Measurements from ENCODE around the gene ARHGEF28. TPM values are rescaled to one million over a fixed set of nuclear protein-coding genes. Genes with fewer than 3 reads are reported as not detected.

The ARHGEF28 gene
- polyA plus RNA-seq, 3 donors = not detected

DNA sequence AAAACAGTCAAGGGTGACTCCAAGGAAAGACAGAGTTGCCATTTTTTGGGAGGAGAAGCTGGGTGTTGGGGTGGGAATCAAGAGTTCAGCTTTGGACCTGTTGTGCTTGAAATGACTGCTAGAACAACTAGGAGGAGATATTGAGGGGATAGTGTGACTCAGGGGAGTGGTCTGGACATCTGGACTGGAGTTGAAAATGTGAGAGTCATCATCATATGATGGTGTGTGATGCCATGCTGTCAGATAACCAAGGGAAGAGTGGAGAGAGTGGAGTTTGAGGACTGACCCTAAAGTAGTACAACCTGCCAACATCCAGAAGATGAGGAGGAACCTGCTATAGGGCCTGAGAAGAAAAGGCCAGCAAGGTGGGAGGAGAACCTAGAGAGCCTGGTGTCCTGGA, 199.7 kb downstream of the ARHGEF28 start:
- H4K20me1 ChIP-seq (ENCODE audit: insufficient read depth, low read length) = no peaks in the 10 kb centered on the region
- H3K27me3 ChIP-seq (ENCODE audit: control insufficient read depth in 2 of 2, insufficient read depth in 2 of 2, low read length in 2 of 2) = no peaks in the 10 kb centered on the region
- no peak for TF ChIP-seq CTCF (IDR thresholded peaks at IDR 0.05)
- no peaks in the 10 kb centered on the region for H3K36me3 Mint-ChIP-seq
- H3K9ac ChIP-seq (ENCODE audit: insufficient read depth, low read length, poor library complexity, severe bottlenecking) = no peak overlapping the region
- no peak overlapping the region for H3K27ac ChIP-seq (ENCODE audit: low read depth in 1 of 2, low read length in 2 of 2)
- peaks cover 0 to 8% (median 0%) of the 10 kb centered on the region in 7 donors for H3K9me3 Mint-ChIP-seq
- H3K4me1 ChIP-seq (ENCODE audit: control insufficient read depth in 1 of 2, insufficient read depth in 2 of 2, low read length in 2 of 2) = no peaks in the 10 kb centered on the region
- no peak overlapping the region for H3K4me3 Mint-ChIP-seq
- H3K4me2 ChIP-seq (replicated peaks; ENCODE audit: extremely low read depth, low read length, poor library complexity, severe bottlenecking) = no peak overlapping the region
- no peaks in the 10 kb centered on the region for H3K79me2 ChIP-seq (ENCODE audit: insufficient read depth, low read length)
- no peak overlapping the region for H3K4me3 ChIP-seq (replicated peaks in 1 of 3; ENCODE audit: low read depth in 2 of 3, low read length in 3 of 3)
- H3K36me3 ChIP-seq (replicated peaks in 1 of 2; ENCODE audit: control insufficient read depth in 1 of 2, insufficient read depth in 2 of 2, low read length in 2 of 2) = no peaks in the 10 kb centered on the region
- H3K27me3 Mint-ChIP-seq (ENCODE audit: low read depth in 3 of 3) = peaks cover 2 to 5% (median 3%) of the 10 kb centered on the region in 3 donors
- DNase-seq = no peak
- peaks cover 2% of the 10 kb centered on the region for H3K4me1 Mint-ChIP-seq
- no peak overlapping the region for H2AFZ ChIP-seq (ENCODE audit: insufficient read depth, low read depth, low read length, poor library complexity, severe bottlenecking)
- H3K27ac Mint-ChIP-seq = no peak overlapping the region
- intact Hi-C loops (cut with micrococcal nuclease) = no loop called here
- H3K9me3 ChIP-seq (replicated peaks in 1 of 2; ENCODE audit: control insufficient read depth in 1 of 2, insufficient read depth in 1 of 2, low read length in 2 of 2) = no peaks in the 10 kb centered on the region

DNA sequence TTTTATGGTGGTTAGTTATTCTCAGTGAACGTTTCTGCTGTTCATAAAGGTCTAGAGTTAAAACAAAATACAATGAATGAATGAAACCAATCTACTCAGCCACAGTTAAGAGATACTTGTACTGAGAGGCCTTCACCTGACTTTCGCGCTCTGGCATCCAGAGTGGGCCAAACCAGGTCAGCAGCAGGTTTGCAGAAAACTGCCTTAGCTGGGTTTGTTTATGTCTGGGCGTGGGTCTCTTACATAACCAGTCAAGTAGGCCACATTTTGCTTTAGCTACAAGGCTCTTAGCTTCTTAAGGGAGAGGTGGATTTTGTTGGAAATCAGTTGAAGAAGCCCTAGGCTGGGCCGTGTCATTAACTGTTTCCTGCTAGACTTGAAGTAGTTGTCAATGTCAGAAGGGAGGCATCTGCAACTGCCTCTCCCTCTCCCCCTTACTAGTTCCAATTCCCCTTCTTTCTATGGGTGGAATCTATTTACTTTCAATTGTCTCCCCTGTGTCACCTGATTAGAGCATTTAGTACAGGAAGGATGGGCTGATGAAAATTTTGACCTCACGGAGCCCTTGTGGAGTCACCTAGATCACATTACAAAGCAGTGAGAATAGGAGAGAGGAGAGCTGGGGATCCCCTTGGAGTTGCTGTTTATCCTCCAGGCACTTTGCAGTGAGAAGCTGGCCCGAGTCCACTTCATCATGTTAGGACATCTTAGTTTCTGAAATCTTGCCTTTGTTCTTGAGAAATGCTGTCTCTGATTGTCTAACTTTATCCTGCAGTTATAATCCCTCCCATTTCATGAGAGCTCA, 200.5 kb downstream of the ARHGEF28 start:
- no peak overlapping the region for H3K4me3 Mint-ChIP-seq
- H4K20me1 ChIP-seq (ENCODE audit: insufficient read depth, low read length) = no peaks in the 10 kb centered on the region
- no peak overlapping the region for H3K27ac ChIP-seq (ENCODE audit: low read depth in 1 of 2, low read length in 2 of 2)
- no peaks in the 10 kb centered on the region for H3K36me3 Mint-ChIP-seq
- no peaks in the 10 kb centered on the region for H3K27me3 ChIP-seq (ENCODE audit: control insufficient read depth in 2 of 2, insufficient read depth in 2 of 2, low read length in 2 of 2)
- no peak overlapping the region for H3K4me3 ChIP-seq (replicated peaks in 1 of 3; ENCODE audit: low read depth in 2 of 3, low read length in 3 of 3)
- no peaks in the 10 kb centered on the region for H3K79me2 ChIP-seq (ENCODE audit: insufficient read depth, low read length)
- peak overlapping the region; percentile 7 for H2AFZ ChIP-seq (ENCODE audit: insufficient read depth, low read depth, low read length, poor library complexity, severe bottlenecking)
- 100% methylated on average over 1 of the region's 7 CpGs for WGBS (ENCODE audit: insufficient coverage)
- H3K27ac Mint-ChIP-seq = no peak overlapping the region
- no peak for TF ChIP-seq CTCF (IDR thresholded peaks at IDR 0.05)
- H3K4me2 ChIP-seq (replicated peaks; ENCODE audit: extremely low read depth, low read length, poor library complexity, severe bottlenecking) = no peak overlapping the region
- H3K4me1 ChIP-seq (ENCODE audit: control insufficient read depth in 1 of 2, insufficient read depth in 2 of 2, low read length in 2 of 2) = no peaks in the 10 kb centered on the region
- H3K9ac ChIP-seq (ENCODE audit: insufficient read depth, low read length, poor library complexity, severe bottlenecking) = no peak overlapping the region
- no peak for DNase-seq
- no peaks in the 10 kb centered on the region for H3K9me3 ChIP-seq (replicated peaks in 1 of 2; ENCODE audit: control insufficient read depth in 1 of 2, insufficient read depth in 1 of 2, low read length in 2 of 2)
- H3K36me3 ChIP-seq (replicated peaks in 1 of 2; ENCODE audit: control insufficient read depth in 1 of 2, insufficient read depth in 2 of 2, low read length in 2 of 2) = no peaks in the 10 kb centered on the region
- peaks cover 0 to 8% (median 0%) of the 10 kb centered on the region in 7 donors for H3K9me3 Mint-ChIP-seq
- peaks cover 2 to 5% (median 3%) of the 10 kb centered on the region in 3 donors for H3K27me3 Mint-ChIP-seq (ENCODE audit: low read depth in 3 of 3)
- H3K4me1 Mint-ChIP-seq = peaks cover 2% of the 10 kb centered on the region
- intact Hi-C loops (cut with micrococcal nuclease) = no loop called here

Data from CD14-positive monocyte (primary cell).